HepG2 (cell line): ENCODE results near the gene FAAP20. TPM values are rescaled to one million over a fixed set of nuclear protein-coding genes. Genes with fewer than 3 reads are reported as not detected.

Experiments used
- ATAC-seq: fragments of 200-7000 bp; cut with Tn5 transposase; 3 replicates; pipeline ENCODE4 v1.9.1; 2020; ENCODE audit warnings: mild to moderate bottlenecking, moderate library complexity
- BruUV-seq: library from RNA; stranded (reverse); fragments of 400-500 nt; replicated peaks from 2 replicates; lab custom pipeline; 2021; lab: Mats Ljungman, UMichigan
- CTCF ChIA-PET: fragments of 300-600 bp; formaldehyde crosslinking; extraction: SDS; loops from one replicate; lab custom pipeline; 2021; ENCODE audit warnings: low total read pairs, inconsistent platforms, low intra/inter-chr PET ratio; lab: Yijun Ruan, JAX
- POLR2A ChIA-PET: fragments of 350-600 bp; sonication (Branson Sonifier 250); formaldehyde crosslinking; loops from one replicate; lab custom pipeline; 2020; ENCODE audit warnings: antibody characterized with exemption, inconsistent platforms; lab: Yijun Ruan, JAX
- DNase-seq: peaks from one replicate; pipeline ENCODE4 v3.0.0-alpha.2; 2015; ENCODE audit warnings: low spot score
- FAIRE-seq: peaks from 3 replicates; lab custom pipeline; 2011; peaks lifted over from hg19 to GRCh38; lab: Jason Lieb, UNC
- H2AFZ ChIP-seq: one replicate; pipeline ENCODE4 v1.6.1; 2011; ENCODE audit warnings: low read length, inconsistent platforms
- H3K27ac ChIP-seq: fragments of 300-600 bp; 3 replicates; pipeline ENCODE4 v1.8.0; 2011; ENCODE audit warnings: mixed run types, mild to moderate bottlenecking, mixed read lengths, low read length, inconsistent platforms; ENCODE audit not compliant: insufficient read depth; ENCODE audit errors: extremely low read length
- H3K27me3 ChIP-seq, 2 experiments: fragments of 200-600 bp in 1 of 2; 2 replicates in 1 of 2; 3 replicates in 1 of 2; pipeline versions ENCODE4 v1.6.0 to v1.8.0; 2011; ENCODE audit warnings: low read length in 2 of 2, mild to moderate bottlenecking in 2 of 2, moderate library complexity in 2 of 2, inconsistent platforms in 1 of 2; ENCODE audit not compliant: insufficient read depth in 2 of 2, control insufficient read depth in 1 of 2
- H3K36me3 ChIP-seq, 2 experiments: fragments of 200-600 bp in 1 of 2; replicated peaks in 1 of 2; 2 replicates in 1 of 2; 3 replicates in 1 of 2; pipeline versions ENCODE4 v1.5.1 to v1.8.0; 2011; ENCODE audit warnings: low read length in 2 of 2, inconsistent platforms in 1 of 2; ENCODE audit not compliant: insufficient read depth in 2 of 2, control insufficient read depth in 1 of 2
- H3K4me1 ChIP-seq: 2 replicates; pipeline ENCODE4 v1.5.1; 2012; ENCODE audit warnings: low read length, inconsistent platforms; ENCODE audit not compliant: insufficient read depth
- H3K4me2 ChIP-seq: 2 replicates; pipeline ENCODE4 v1.6.0; 2011; ENCODE audit warnings: low read depth, low read length, inconsistent platforms
- H3K4me3 ChIP-seq, 3 experiments: fragments of 200-600 bp in 1 of 3; sonication (generic), shearing (Covaris generic) in 1 of 3; replicated peaks in 1 of 3; 2 replicates each; pipeline ENCODE4 v1.5.1; 2011 to 2016; ENCODE audit warnings: low read length in 3 of 3, inconsistent platforms in 2 of 3, low read depth in 2 of 3, mild to moderate bottlenecking in 2 of 3, control low read depth in 1 of 3, mixed read lengths in 1 of 3; ENCODE audit not compliant: insufficient read depth in 1 of 3
- H3K79me2 ChIP-seq: one replicate; pipeline ENCODE4 v1.6.1; 2011; ENCODE audit warnings: low read length, inconsistent platforms; ENCODE audit not compliant: insufficient read depth
- H3K9ac ChIP-seq: 2 replicates; pipeline ENCODE4 v1.6.0; 2011; ENCODE audit warnings: mild to moderate bottlenecking, low read depth, low read length, inconsistent platforms; ENCODE audit not compliant: insufficient read depth
- H3K9me3 ChIP-seq: 2 replicates; pipeline ENCODE4 v1.5.1; 2012; ENCODE audit warnings: mild to moderate bottlenecking, low read length
- H4K20me1 ChIP-seq: 2 replicates; pipeline ENCODE4 v1.6.0; 2011; ENCODE audit warnings: inconsistent platforms, mild to moderate bottlenecking, low read length, moderate library complexity; ENCODE audit not compliant: insufficient read depth
- CEBPB ChIP-seq: IDR thresholded peaks from 2 replicates; pipeline ENCODE4 v1.6.1; 2011; ENCODE audit warnings: low read depth, low read length, improper control_type of control experiment, borderline replicate concordance
- GATAD2A ChIP-seq: IDR thresholded peaks from 2 replicates; pipeline ENCODE4 v1.6.1; 2016
- MXD4 ChIP-seq: IDR thresholded peaks from 2 replicates; pipeline ENCODE4 v1.6.1; 2016; ENCODE audit warnings: mild to moderate bottlenecking, missing biosample characterization, missing genetic modification reagents
- MZF1 ChIP-seq: sonication (generic); formaldehyde crosslinking; IDR thresholded peaks from 2 replicates; pipeline ENCODE4 v1.8.1; 2023; ENCODE audit warnings: mild to moderate bottlenecking, missing genetic modification reagents, borderline replicate concordance
- PHF20 ChIP-seq: sonication (generic); formaldehyde crosslinking; IDR thresholded peaks from 2 replicates; pipeline ENCODE4 v1.5.0; 2020; ENCODE audit warnings: mild to moderate bottlenecking, missing genetic modification reagents
- RBM22 ChIP-seq: fragments of 200-400 bp; formaldehyde crosslinking; optimal IDR thresholded peaks from 2 replicates; pipeline ENCODE3; 2017; ENCODE audit warnings: mild to moderate bottlenecking, low read length, moderate library complexity
- SMC3 ChIP-seq: IDR thresholded peaks from 2 replicates; pipeline ENCODE4 v1.6.1; 2011; ENCODE audit warnings: low read length, improper control_type of control experiment
- TRAFD1 ChIP-seq: sonication (generic); formaldehyde crosslinking; IDR thresholded peaks from 2 replicates; pipeline ENCODE4 v1.5.1; 2020; ENCODE audit warnings: missing genetic modification reagents, mild to moderate bottlenecking, borderline replicate concordance
- ZBTB33 ChIP-seq: sonication (generic); formaldehyde crosslinking; IDR thresholded peaks from 2 replicates; pipeline ENCODE4 v1.4.0; 2020; ENCODE audit warnings: missing genetic modification reagents
- ZBTB38 ChIP-seq: sonication (generic); formaldehyde crosslinking; IDR thresholded peaks from 2 replicates; pipeline ENCODE4 v1.5.1; 2020; ENCODE audit warnings: mild to moderate bottlenecking, missing genetic modification reagents
- ZEB1 ChIP-seq: IDR thresholded peaks from 2 replicates; pipeline ENCODE4 v1.6.1; 2012; ENCODE audit warnings: mild to moderate bottlenecking, low read depth, inconsistent platforms; ENCODE audit not compliant: insufficient replicate concordance
- ZFYVE20 ChIP-seq: sonication (generic); formaldehyde crosslinking; IDR thresholded peaks from 2 replicates; pipeline ENCODE4 v1.8.0; 2023; ENCODE audit warnings: low read depth, mild to moderate bottlenecking, moderate library complexity, missing genetic modification reagents, borderline replicate concordance
- ZNF720 ChIP-seq: sonication (generic); formaldehyde crosslinking; IDR thresholded peaks from 2 replicates; pipeline ENCODE4 v1.4.0; 2020; ENCODE audit warnings: missing genetic modification reagents
- WGBS: methylation state at CpG from one replicate; pipeline ENCODE4 v1.1.6; 2017; ENCODE audit warnings: low lambda C conversion rate; 5-methylcytosine and 5-hydroxymethylcytosine counted together
- in situ Hi-C: cut with HindIII; loops from 2 replicates; pipeline ENCODE4 v1.10.0; 2017; ENCODE audit warnings: low pct_unique_long_range_greater_than_20kb; ENCODE audit not compliant: extremely low pct_ligation_motif_present
- intact Hi-C: fragments of 100-400 bp; cut with micrococcal nuclease; formaldehyde crosslinking; loops from one replicate; pipeline ENCODE4 v1.10.0; 2022; ENCODE audit not compliant: unreplicated experiment
- polyA plus RNA-seq, 8 experiments: library from polyadenylated mRNA; depleted of rRNA in 3 of 8; stranded (reverse) in 7 of 8; unstranded in 1 of 8; fragments of >200 nt; fragmentation: Illumina TruSeq in 4 of 8; extraction: Trizol in 4 of 8; gene quantifications; 2 replicates each; pipeline versions ENCODE4 v1.2.1 to v1.2.3, GENCODE V29; 2011 to 2016; ENCODE audit warnings: low read depth in 4 of 8, missing spikeins in 1 of 8, mixed read lengths in 1 of 8; ENCODE audit not compliant: insufficient read depth in 1 of 8
- total RNA-seq, 5 experiments: library from RNA; depleted of rRNA; stranded (reverse); fragments of >200 nt; fragmentation: Illumina TruSeq; extraction: Trizol; gene quantifications; 2 replicates each; pipeline ENCODE4 v1.2.3, GENCODE V29; 2016; ENCODE audit warnings: low read depth in 1 of 5

Gene FAAP20
- total and polyA plus RNA-seq, 2 of the 13 experiments (the other 11 are each of a cell fraction or from before 2014, with no cell fraction given) = 9.6 to 10.8 TPM

GRCh38 chr1:2241820-2242219 lies 47.2 kb upstream of the FAAP20 start (continued):
- TF ChIP-seq TRAFD1 (CRISPR knock-in tag) (no peak), SMC3 (no peak), ZBTB33 (peak; percentile 74), RBM22 (peak; percentile 49)

- WGBS = 71% methylated on average over 21 of the region's 30 CpGs
- H3K9me3 ChIP-seq = no peaks in the 10 kb centered on the region
- no TSS peak for BruUV-seq
- H3K4me3 ChIP-seq = no peak overlapping the region
- peaks cover 62% of the 10 kb centered on the region for H3K4me1 ChIP-seq
- H3K79me2 ChIP-seq = peaks cover 92% of the 10 kb centered on the region
- H3K27me3 ChIP-seq = no peaks in the 10 kb centered on the region
- ChIA-PET CTCF (no interaction called here), POLR2A (interaction anchor here (1.2 to 2.7 kb wide), 2 partner anchors 8 to 33 kb away, joined by 3 to 11 read pairs; no protein-coding TSS in a partner anchor)
- H3K27ac ChIP-seq = peak overlapping the region; percentile 43
- H4K20me1 ChIP-seq = peaks cover 50% of the 10 kb centered on the region
- DNase-seq (no peak), FAIRE-seq (no peak), ATAC-seq (0 out of 3 replicates have a peak, but pooled peaks have one; percentile 9)
- H3K4me2 ChIP-seq = no peak overlapping the region
- peaks cover 8 to 26% of the 10 kb centered on the region in 2 experiments for H3K36me3 ChIP-seq
- H2AFZ ChIP-seq = no peak overlapping the region
- intact Hi-C loops = no loop called here
- no peak overlapping the region for H3K9ac ChIP-seq
- in situ Hi-C loops = no loop called here
- no peak for TF ChIP-seq MZF1 (CRISPR knock-in tag)
- no peak for TF ChIP-seq PHF20
- no peak for TF ChIP-seq MXD4
- TF ChIP-seq ZBTB38 = peak; percentile 24; the same call in 1 of the 2 replicates
- TF ChIP-seq ZEB1 = no peak
- no peak for TF ChIP-seq ZNF720 (CRISPR knock-in tag)
- TF ChIP-seq GATAD2A (CRISPR knock-in tag) = 0 out of 2 replicates have a peak, but pooled peaks have one; percentile 13
- peak; percentile 97 for TF ChIP-seq ZBTB33
- TF ChIP-seq ZFYVE20 (CRISPR knock-in tag) = no peak
- 0 out of 2 replicates have a peak, but pooled peaks have one; percentile 3 for TF ChIP-seq CEBPB
These were observed 45.9 kb upstream of the FAAP20 start for GRCh38 chr1:2240270-2241156.
